Hematopoietic multipotent progenitor cell treated with erythropoietin and hydrocortisone succinate and interleukin-3 and kit ligand, for 4 days (in vitro differentiated cells): ENCODE measurements around the gene ORAI1.
"Not testable (repeated sequence)": the region's sequence is repeated elsewhere in the genome, so short reads cannot be mapped to it uniquely, and the experiment has no call there.

ENCODE experiments used
- DNase-seq: peaks from one replicate; pipeline ENCODE4 v3.0.0-alpha.2; 2015

ORAI1 gene

GRCh38 chr12:121608301-121608700 lies 18.0 kb upstream of the ORAI1 start:
- no peak for DNase-seq

- no peak for DNase-seq
Measured at GRCh38 chr12:121610239-121611149, 15.8 kb upstream of the ORAI1 start.

GRCh38 chr12:121611306-121611705 lies 15.0 kb upstream of the ORAI1 start:
- peak; percentile 39 for DNase-seq

- DNase-seq = no peak
Measured at GRCh38 chr12:121613462-121613861, 12.9 kb upstream of the ORAI1 start.

GRCh38 chr12:121614872-121615467 lies 11.4 kb upstream of the ORAI1 start:
- no peak for DNase-seq

- DNase-seq = no peak
Measured at GRCh38 chr12:121618659-121619233, 7.6 kb upstream of the ORAI1 start.

GRCh38 chr12:121620333-121620891 lies 5.9 kb upstream of the ORAI1 start:
- peak; percentile 59 for DNase-seq

- DNase-seq = peak; percentile 93
Measured at GRCh38 chr12:121626853-121627640, 717 bp downstream of the ORAI1 start.

GRCh38 chr12:121628037-121628436 lies 1.7 kb downstream of the ORAI1 start:
- peak; percentile 66 for DNase-seq

- DNase-seq = no peak
Measured at GRCh38 chr12:121628536-121628935, 2.2 kb downstream of the ORAI1 start.

GRCh38 chr12:121630791-121631355 lies 4.5 kb downstream of the ORAI1 start:
- no peak for DNase-seq

GRCh38 chr12:121632069-121632970 lies 6.0 kb downstream of the ORAI1 start:
- no peak for DNase-seq

GRCh38 chr12:121633833-121634196 lies 7.5 kb downstream of the ORAI1 start:
- DNase-seq = not testable (repeated sequence)

- no peak for DNase-seq
Measured at GRCh38 chr12:121634836-121635235, 8.5 kb downstream of the ORAI1 start.

- DNase-seq = peak; percentile 75
Measured at GRCh38 chr12:121637231-121637914, 11.0 kb downstream of the ORAI1 start.

- DNase-seq = no peak
Measured at GRCh38 chr12:121638298-121639202, 12.2 kb downstream of the ORAI1 start.

- no peak for DNase-seq
Measured at GRCh38 chr12:121641343-121641630, 15.0 kb downstream of the ORAI1 start.

GRCh38 chr12:121648458-121649028 lies 22.2 kb downstream of the ORAI1 start:
- DNase-seq = no peak

- peak; percentile 74 for DNase-seq
Measured at GRCh38 chr12:121649322-121649721, 23.0 kb downstream of the ORAI1 start.
